HCT116 (cell line): ENCODE results near the gene KCNN4. TPM values are rescaled to one million over a fixed set of nuclear protein-coding genes. Genes with fewer than 3 reads are reported as not detected.
A peak's percentile ranks its signal among the peaks of the same experiment; 100 is the strongest.

Experiments used
- ATAC-seq: fragments of 200-7000 bp; cut with Tn5 transposase; 2 replicates; pipeline ENCODE4 v1.9.1; 2020; ENCODE audit warnings: mild to moderate bottlenecking, moderate library complexity
- BruUV-seq: library from RNA; stranded (reverse); fragments of 400-500 nt; replicated peaks from 2 replicates; lab custom pipeline; 2021; lab: Mats Ljungman, UMichigan
- CTCF ChIA-PET: fragments of 300-600 bp; sonication (Branson Sonifier 250); formaldehyde crosslinking; loops from one replicate; lab custom pipeline; 2021; ENCODE audit warnings: antibody characterized with exemption; lab: Charles Lee
- POLR2A ChIA-PET: fragments of 300-600, 350-600 bp; sonication (Branson Sonifier 250); formaldehyde crosslinking; loops from one replicate; lab custom pipeline; 2021; ENCODE audit warnings: antibody characterized with exemption; lab: Charles Lee
- RAD21 ChIA-PET, 2 experiments: fragments of 300-600 bp; sonication (Branson Sonifier 250); formaldehyde crosslinking; loops; one replicate each; lab custom pipeline; 2023; ENCODE audit warnings: low total read pairs in 2 of 2; ENCODE audit not compliant: uncharacterized antibody in 2 of 2, unreplicated experiment in 2 of 2, low non-redundant PET in 1 of 2; lab: Charles Lee
- DNase-seq: peaks from one replicate; pipeline ENCODE4 v3.0.0-alpha.2; 2010; ENCODE audit warnings: low read depth, low spot score
- H2AFZ ChIP-seq: fragments of 200-600 bp; shearing (Covaris generic), sonication (generic); 2 replicates; pipeline ENCODE4 v1.6.1; 2017; ENCODE audit warnings: low read depth, mixed run types, mixed read lengths, antibody characterized with exemption, low read length; ENCODE audit not compliant: poor library complexity, severe bottlenecking
- H3K27ac ChIP-seq: 2 replicates; pipeline ENCODE4 v1.5.1; 2012; ENCODE audit warnings: low read depth, low read length
- H3K27me3 ChIP-seq: fragments of 200-600 bp; sonication (generic); 2 replicates; pipeline ENCODE4 v1.6.1; 2016; ENCODE audit warnings: mixed run types, low read length, mixed read lengths; ENCODE audit not compliant: insufficient read depth
- H3K36me3 ChIP-seq, 2 experiments: fragments of 200-500 bp in 1 of 2; fragments of 200-600 bp in 1 of 2; sonication (Bioruptor generic) in 1 of 2; sonication (generic) in 1 of 2; 2 replicates each; pipeline versions ENCODE4 v1.5.1 to v1.6.1; 2014 to 2016; ENCODE audit warnings: low read length in 2 of 2, inconsistent platforms in 1 of 2, mixed read lengths in 1 of 2, mixed run types in 1 of 2; ENCODE audit not compliant: insufficient read depth in 2 of 2, control insufficient read depth in 1 of 2
- H3K4me1 ChIP-seq, 2 experiments: fragments of 200-600 bp in 1 of 2; sonication (generic) in 1 of 2; 2 replicates each; pipeline versions ENCODE4 v1.5.1 to v1.6.1; 2012 to 2017; ENCODE audit warnings: low read length in 2 of 2, inconsistent platforms in 1 of 2, mild to moderate bottlenecking in 1 of 2, mixed read lengths in 1 of 2, mixed run types in 1 of 2, moderate library complexity in 1 of 2; ENCODE audit not compliant: insufficient read depth in 2 of 2, control insufficient read depth in 1 of 2
- H3K4me2 ChIP-seq: fragments of 200-600 bp; sonication (generic); 2 replicates; pipeline ENCODE4 v1.6.1; 2017; ENCODE audit warnings: mixed run types, low read length, mixed read lengths
- H3K4me3 ChIP-seq, 2 experiments: fragments of 200-600 bp in 1 of 2; sonication (generic) in 1 of 2; replicated peaks in 1 of 2; 2 replicates each; pipeline ENCODE4 v1.5.1; 2011 to 2016; ENCODE audit warnings: low read length in 2 of 2, control low read depth in 1 of 2, low read depth in 1 of 2, mild to moderate bottlenecking in 1 of 2, mixed read lengths in 1 of 2, mixed run types in 1 of 2
- H3K79me2 ChIP-seq: fragments of 200-600 bp; sonication (generic); 2 replicates; pipeline ENCODE4 v1.6.1; 2017; ENCODE audit warnings: mild to moderate bottlenecking, mixed run types, low read length, moderate library complexity, mixed read lengths; ENCODE audit not compliant: insufficient read depth
- H3K9ac ChIP-seq: fragments of 200-600 bp; sonication (generic); 2 replicates; pipeline ENCODE4 v1.6.1; 2016; ENCODE audit warnings: low read length, mixed read lengths
- H3K9me2 ChIP-seq: fragments of 200-600 bp; sonication (generic), shearing (Covaris generic); 2 replicates; pipeline ENCODE4 v1.6.1; 2017; ENCODE audit warnings: mixed run types, mild to moderate bottlenecking, moderate library complexity; ENCODE audit not compliant: insufficient read depth
- H3K9me3 ChIP-seq, 2 experiments: fragments of 200-500 bp in 1 of 2; fragments of 200-600 bp in 1 of 2; sonication (Bioruptor generic) in 1 of 2; sonication (generic) in 1 of 2; 2 replicates each; pipeline ENCODE4 v1.6.1; 2014 to 2017; ENCODE audit warnings: low read length in 2 of 2, mixed read lengths in 2 of 2, inconsistent platforms in 1 of 2, low read depth in 1 of 2, mild to moderate bottlenecking in 1 of 2, mixed run types in 1 of 2, moderate library complexity in 1 of 2; ENCODE audit not compliant: control insufficient read depth in 1 of 2, insufficient read depth in 1 of 2
- H4K20me1 ChIP-seq: fragments of 200-600 bp; sonication (generic), shearing (Covaris generic); 2 replicates; pipeline ENCODE4 v1.6.1; 2017; ENCODE audit warnings: mixed run types, mild to moderate bottlenecking, moderate library complexity; ENCODE audit not compliant: insufficient read depth
- ATF3 ChIP-seq: IDR thresholded peaks from 2 replicates; pipeline ENCODE4 v1.6.1; 2012
- CEBPB ChIP-seq: IDR thresholded peaks from 2 replicates; pipeline ENCODE4 v1.6.1; 2012; ENCODE audit warnings: low read depth
- CTCF ChIP-seq, 3 experiments: fragments of 200-600 bp in 1 of 3; sonication (generic) in 1 of 3; IDR thresholded peaks in 2 of 3; conservative IDR thresholded peaks in 1 of 3; 2 replicates each; pipeline ENCODE4 v1.5.1; 2012 to 2017; ENCODE audit warnings: low read depth in 2 of 3, low read length in 2 of 3, antibody characterized with exemption in 1 of 3, borderline replicate concordance in 1 of 3, control low read depth in 1 of 3, mild to moderate bottlenecking in 1 of 3, mixed read lengths in 1 of 3, mixed run types in 1 of 3, moderate library complexity in 1 of 3; ENCODE audit not compliant: insufficient read depth in 1 of 3
- EZH2phosphoT487 ChIP-seq: fragments of 200-600 bp; IDR thresholded peaks from 2 replicates; pipeline ENCODE4 v1.6.1; 2018; ENCODE audit warnings: antibody characterized with exemption, borderline replicate concordance
- POLR2A ChIP-seq: IDR thresholded peaks from 2 replicates; pipeline ENCODE4 v1.7.0; 2011; ENCODE audit warnings: borderline replicate concordance; ENCODE audit not compliant: insufficient read depth, insufficient read length; ENCODE audit errors: extremely low read depth
- RAD21 ChIP-seq: IDR thresholded peaks from 2 replicates; pipeline ENCODE4 v1.6.1; 2012; ENCODE audit warnings: low read depth, mild to moderate bottlenecking
- REST ChIP-seq: IDR thresholded peaks from 2 replicates; pipeline ENCODE4 v1.6.1; 2012; ENCODE audit warnings: low read depth
- SP1 ChIP-seq: IDR thresholded peaks from 2 replicates; pipeline ENCODE4 v1.6.1; 2012; ENCODE audit warnings: low read depth
- TCF7L2 ChIP-seq: IDR thresholded peaks from 2 replicates; pipeline ENCODE4 v1.7.0; 2011; ENCODE audit warnings: borderline replicate concordance, inconsistent platforms; ENCODE audit not compliant: insufficient read depth, insufficient read length; ENCODE audit errors: extremely low read depth
- ZBTB33 ChIP-seq: IDR thresholded peaks from 2 replicates; pipeline ENCODE4 v1.6.1; 2011; ENCODE audit warnings: mild to moderate bottlenecking, low read length, moderate library complexity; ENCODE audit not compliant: insufficient replicate concordance; ENCODE audit errors: extremely low read depth
- ZFX ChIP-seq: fragments of 450-650 bp; IDR thresholded peaks from 2 replicates; pipeline ENCODE4 v1.6.1; 2017
- ZNF274 ChIP-seq: fragments of 200-500 bp; sonication (Bioruptor generic); IDR thresholded peaks from 2 replicates; pipeline ENCODE4 v1.6.1; 2014; ENCODE audit warnings: mild to moderate bottlenecking, low read depth, low read length, inconsistent platforms
- intact Hi-C: fragments of 100-400 bp; cut with micrococcal nuclease; formaldehyde crosslinking; loops from 2 replicates; pipeline ENCODE4 v1.10.0; 2022
- total RNA-seq: library from RNA; stranded (reverse); gene quantifications from one replicate; pipeline ENCODE4 v1.2.1, GENCODE V29; 2021; ENCODE audit not compliant: unreplicated experiment

KCNN4 gene
- total RNA-seq, 1 experiment from 2014 or later: 72.9 TPM

- ChIA-PET POLR2A (no interaction called here), RAD21 (no interaction called here), CTCF (no interaction called here)
- Histone ChIP-seq H4K20me1 (no peaks in the 10 kb centered on the region), H3K36me3 (peaks cover 0 to 9% of the 10 kb centered on the region in 2 experiments; a peak in 1 of 4 replicates), H3K4me3 (peak overlapping the region; percentile 58 to 91), H3K27ac (peak overlapping the region; percentile 79; the same call in 1 of the 2 replicates), H3K79me2 (no peaks in the 10 kb centered on the region), H3K9me2 (no peaks in the 10 kb centered on the region), H3K9ac (no peak overlapping the region), H3K27me3 (no peaks in the 10 kb centered on the region), H2AFZ (no peak overlapping the region), H3K4me2 (peak overlapping the region; percentile 100), H3K9me3 (peaks cover 0 to 11% of the 10 kb centered on the region in 2 experiments; a peak in 1 of 4 replicates), H3K4me1 (peaks cover 18 to 30% of the 10 kb centered on the region in 2 experiments)
- ATAC-seq (no peak), DNase-seq (no peak)
- BruUV-seq: no TSS peak
- intact Hi-C loops: no loop called here
- TF ChIP-seq SP1: no peak
- no peak for TF ChIP-seq EZH2phosphoT487
- no peak for TF ChIP-seq ZBTB33
- no peak for TF ChIP-seq TCF7L2
- TF ChIP-seq, all 23 proteins: peak for 0
These were observed 16.8 kb upstream of the KCNN4 start for GRCh38 chr19:43797556-43797955.

GRCh38 chr19:43797118-43797517, 16.3 kb upstream of the KCNN4 start:
- Histone ChIP-seq H3K4me1 (peaks cover 18 to 30% of the 10 kb centered on the region in 2 experiments), H4K20me1 (no peaks in the 10 kb centered on the region), H3K4me2 (no peak overlapping the region), H3K9me3 (peaks cover 0 to 11% of the 10 kb centered on the region in 2 experiments; a peak in 1 of 4 replicates), H3K4me3 (no peak overlapping the region), H2AFZ (no peak overlapping the region), H3K27me3 (no peaks in the 10 kb centered on the region), H3K79me2 (no peaks in the 10 kb centered on the region), H3K36me3 (peaks cover 0 to 9% of the 10 kb centered on the region in 2 experiments; a peak in 1 of 4 replicates), H3K27ac (no peak overlapping the region), H3K9ac (no peak overlapping the region), H3K9me2 (no peaks in the 10 kb centered on the region)
- ATAC-seq: no peak
- BruUV-seq: no TSS peak
- RAD21 ChIA-PET: no interaction called here
- intact Hi-C loops: no loop called here
- POLR2A ChIA-PET: no interaction called here
- CTCF ChIA-PET: no interaction called here
- no peak for DNase-seq
- TF ChIP-seq RAD21 (no peak), ZFX (no peak), ATF3 (no peak), REST (no peak), POLR2A (no peak), CEBPB (no peak), CTCF (IDR thresholded peaks at IDR 0.05 in 2 of 3, conservative IDR thresholded peaks at IDR 0.05 in 1 of 3; ENCODE audit: borderline replicate concordance in 1 of 3, insufficient read depth in 1 of 3, low read depth in 2 of 3, low read length in 2 of 3) (no peak), SP1 (no peak), ZNF274 (no peak)
